ENCODE measurements around the gene TRAF2. TPM values are rescaled to one million over a fixed set of nuclear protein-coding genes. Genes with fewer than 3 reads are reported as not detected.

TRAF2 gene
- total and polyA plus RNA-seq, 2 of the 8 experiments (the other 6 are each of a cell fraction or from before 2014, with no cell fraction given) = 26.9 to 50.2 TPM

DNA sequence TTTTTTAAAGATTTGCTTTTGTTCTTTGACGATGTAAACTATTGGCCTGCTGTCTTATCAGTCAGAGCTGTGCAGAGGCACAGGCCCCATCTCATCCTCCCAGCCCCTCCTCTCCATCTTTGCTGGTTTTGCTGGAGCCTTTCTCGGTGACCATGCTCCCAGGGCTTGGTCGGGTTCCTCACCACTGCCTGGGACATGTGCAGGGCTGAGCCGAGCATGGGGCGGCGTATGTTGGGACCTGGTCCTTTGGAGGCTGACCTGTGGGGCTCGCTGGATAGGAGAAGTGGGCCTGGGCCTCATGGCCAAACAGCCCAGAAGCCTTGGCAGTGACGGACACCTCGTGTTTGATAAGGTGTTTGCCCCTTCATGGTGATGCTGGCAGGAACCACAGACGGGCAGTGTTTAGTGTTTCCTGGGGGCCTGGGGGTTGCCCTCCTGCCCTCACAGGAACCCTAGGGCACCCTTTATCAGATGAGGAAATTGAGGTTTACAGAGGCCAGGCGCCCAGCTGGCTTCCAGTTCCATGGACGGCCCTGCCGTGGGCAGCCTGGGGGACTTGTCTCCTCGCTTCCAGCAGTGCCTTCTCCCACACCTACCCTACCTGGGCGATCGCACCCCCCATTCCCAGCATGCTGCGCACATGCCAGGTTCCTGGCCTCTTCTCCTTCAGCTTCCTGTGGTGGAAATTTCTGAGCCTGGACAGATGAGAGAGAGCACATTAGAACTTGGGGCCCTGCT is 27.6 kb downstream of the TRAF2 start:
- H2BK120ac ChIP-seq (replicated peaks; ENCODE audit: low read depth, low read length) = no peak overlapping the region
- H3K79me2 ChIP-seq (ENCODE audit: control insufficient read depth in 1 of 2, insufficient read depth in 2 of 2, low read length in 2 of 2) = no peaks in the 10 kb centered on the region; a peak in 1 of 4 replicates
- TF ChIP-seq, protein P1, sequence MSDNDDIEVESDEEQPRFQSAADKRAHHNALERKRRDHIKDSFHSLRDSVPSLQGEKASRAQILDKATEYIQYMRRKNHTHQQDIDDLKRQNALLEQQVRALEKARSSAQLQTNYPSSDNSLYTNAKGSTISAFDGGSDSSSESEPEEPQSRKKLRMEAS (IDR thresholded peaks at IDR 0.05) = no peak
- no peak for TF ChIP-seq CTBP2 (IDR thresholded peaks at IDR 0.05; ENCODE audit: borderline replicate concordance, insufficient read depth, insufficient read length, low read length)
- H3K23ac ChIP-seq (ENCODE audit: insufficient read length) = no peak overlapping the region
- H3K56ac ChIP-seq (replicated peaks; ENCODE audit: insufficient read length, low read depth, low read length) = no peak overlapping the region
- ChIA-PET CTCF (ENCODE audit: partially characterized antibody) (interaction anchor here (0.6 kb wide), 1 partner anchor 209 kb away, joined by 4 read pairs; no protein-coding TSS in a partner anchor), POLR2A (ENCODE audit: partially characterized antibody) (no interaction called here)
- no peak overlapping the region for H2AFZ ChIP-seq (ENCODE audit: low read length)
- peaks cover 4 to 16% of the 10 kb centered on the region in 2 experiments for H4K20me1 ChIP-seq (replicated peaks in 1 of 2; ENCODE audit: control insufficient read depth in 1 of 2, insufficient read depth in 2 of 2, low read length in 2 of 2)
- no peaks in the 10 kb centered on the region for H3K9me3 ChIP-seq (ENCODE audit: insufficient read depth in 2 of 2, low read depth in 1 of 2, low read length in 1 of 2)
- WGBS, 2 experiments (ENCODE audit: extremely low coverage in 1 of 2, insufficient coverage in 1 of 2, insufficient read length in 1 of 2, insufficient replicate concordance in 2 of 2, low coverage in 1 of 2, low lambda C conversion rate in 2 of 2, missing lambda C conversion rate in 1 of 2) = 97% methylated on average over 16 of the region's 17 CpGs; no CpG with 5 or more reads in 1 of the 2 experiments
- no peaks in the 10 kb centered on the region for H3K4me1 ChIP-seq (replicated peaks in 1 of 4; ENCODE audit: control insufficient read depth in 3 of 4, insufficient read depth in 4 of 4, low read length in 3 of 4)
- no peak overlapping the region for H3K4ac ChIP-seq (replicated peaks; ENCODE audit: insufficient read length, low read depth, low read length)
- no peak overlapping the region for H4K5ac ChIP-seq (ENCODE audit: insufficient read length, low read depth, low read length)
- FAIRE-seq (no peak), DNase-seq (ENCODE audit: low read depth in 1 of 2, low spot score in 2 of 2) (no peak)
- H2BK20ac ChIP-seq (ENCODE audit: low read length) = no peak overlapping the region
- no peak overlapping the region for H3K4me2 ChIP-seq (ENCODE audit: insufficient read depth in 1 of 2, low read depth in 2 of 2, low read length in 2 of 2)
- H3K18ac ChIP-seq (ENCODE audit: extremely low read depth, low read length) = no peak overlapping the region
- peaks cover 2% of the 10 kb centered on the region; the same call in 1 of the 2 replicates for H3K79me1 ChIP-seq (ENCODE audit: low read depth, low read length)
- H3K9ac ChIP-seq (replicated peaks in 1 of 4; ENCODE audit: extremely low read depth in 1 of 4, low read depth in 3 of 4, low read length in 3 of 4) = no peak overlapping the region
- no peak overlapping the region for H3K14ac ChIP-seq (ENCODE audit: insufficient read length)
- no peak overlapping the region for H2BK15ac ChIP-seq (ENCODE audit: low read length)
- no peak overlapping the region for H3K4me3 ChIP-seq (ENCODE audit: extremely low read depth in 1 of 4, insufficient read depth in 2 of 4, low read depth in 3 of 4, low read length in 4 of 4)
- no peak overlapping the region for H2BK5ac ChIP-seq (ENCODE audit: low read depth, low read length)
- peaks cover 12 to 47% (median 30%) of the 10 kb centered on the region in 4 experiments; a peak in 7 of 8 replicates for H3K36me3 ChIP-seq (ENCODE audit: control insufficient read depth in 2 of 4, insufficient read depth in 4 of 4, low read length in 3 of 4)
- H4K8ac ChIP-seq (ENCODE audit: extremely low read depth, insufficient read depth, low read length) = no peak overlapping the region
- no peak overlapping the region for H3K27ac ChIP-seq (ENCODE audit: low read depth, low read length)
- H2AK5ac ChIP-seq (ENCODE audit: low read depth, low read length) = no peak overlapping the region
- no peaks in the 10 kb centered on the region for H3K23me2 ChIP-seq (ENCODE audit: low read depth, low read length)
- H4K91ac ChIP-seq (replicated peaks; ENCODE audit: insufficient read length, low read length) = no peak overlapping the region
- H2BK12ac ChIP-seq (ENCODE audit: low read depth, low read length) = no peak overlapping the region
- no peaks in the 10 kb centered on the region for H3K27me3 ChIP-seq (replicated peaks in 1 of 4; ENCODE audit: control insufficient read depth in 3 of 4, extremely low read depth in 1 of 4, insufficient read depth in 3 of 4, low read length in 3 of 4)

Measured in H1 (cell line).